GM18526 (cell line): ENCODE results near the gene MCM3AP.

Experiments
- POLR2A ChIP-seq: IDR thresholded peaks from 3 replicates; pipeline ENCODE4 v1.6.1; 2011; ENCODE audit not compliant: insufficient read length; ENCODE audit errors: extremely low read depth

MCM3AP gene

GRCh38 chr21:46219591-46220239 lies 65.7 kb downstream of the MCM3AP start:
- no peak for TF ChIP-seq POLR2A

- TF ChIP-seq POLR2A: no peak
Measured at GRCh38 chr21:46218906-46219590, 66.4 kb downstream of the MCM3AP start.

- no peak for TF ChIP-seq POLR2A
Measured at GRCh38 chr21:46217511-46218196, 67.8 kb downstream of the MCM3AP start.

- no peak for TF ChIP-seq POLR2A
Measured at GRCh38 chr21:46216132-46216747, 69.2 kb downstream of the MCM3AP start.

GRCh38 chr21:46215436-46216131 lies 69.8 kb downstream of the MCM3AP start:
- TF ChIP-seq POLR2A: no peak

GRCh38 chr21:46214478-46215340 lies 70.7 kb downstream of the MCM3AP start:
- no peak for TF ChIP-seq POLR2A

- no peak for TF ChIP-seq POLR2A
Measured at GRCh38 chr21:46213620-46214286, 71.7 kb downstream of the MCM3AP start.

- no peak for TF ChIP-seq POLR2A
Measured at GRCh38 chr21:46212721-46213484, 72.5 kb downstream of the MCM3AP start.

- TF ChIP-seq POLR2A: no peak
Measured at GRCh38 chr21:46211786-46212720, 73.4 kb downstream of the MCM3AP start.

GRCh38 chr21:46211376-46211775 lies 74.0 kb downstream of the MCM3AP start:
- TF ChIP-seq POLR2A: no peak

GRCh38 chr21:46210378-46211136 lies 74.9 kb downstream of the MCM3AP start:
- no peak for TF ChIP-seq POLR2A
